Suprapubic skin (tissue), 3 donors: Measurements from ENCODE around the gene KCNB1.

ENCODE experiments used
- CTCF ChIP-seq, 2 donors: fragments of 200-600 bp in 1 of 2; fragments of 450-650 bp in 1 of 2; sonication (generic) in 1 of 2; IDR thresholded peaks; one replicate each; pipeline ENCODE4 v1.5.1; 2016 to 2019; ENCODE audit warnings: antibody characterized with exemption in 2 of 2, mild to moderate bottlenecking in 1 of 2, moderate library complexity in 1 of 2
- POLR2A ChIP-seq, 2 donors: fragments of 450-650 bp; IDR thresholded peaks; one replicate each; pipeline ENCODE4 v1.6.1; 2017; ENCODE audit warnings: antibody characterized with exemption in 2 of 2, mild to moderate bottlenecking in 2 of 2, moderate library complexity in 2 of 2

- TF ChIP-seq CTCF (IDR thresholded peaks at IDR 0.05) (no peak), POLR2A (IDR thresholded peaks at IDR 0.05) (no peak)
Observed at GRCh38 chr20:49381558-49382493, 100.6 kb downstream of the KCNB1 start.
